Measurements from ENCODE around the gene DNAH17. TPM values are rescaled to one million over a fixed set of nuclear protein-coding genes. Genes with fewer than 3 reads are reported as not detected.

DNAH17 gene
- total and polyA plus RNA-seq, 2 donors (not counting 1 experiment from before 2014, with no cell fraction given), result 0.01 to 0.12 TPM

DNA sequence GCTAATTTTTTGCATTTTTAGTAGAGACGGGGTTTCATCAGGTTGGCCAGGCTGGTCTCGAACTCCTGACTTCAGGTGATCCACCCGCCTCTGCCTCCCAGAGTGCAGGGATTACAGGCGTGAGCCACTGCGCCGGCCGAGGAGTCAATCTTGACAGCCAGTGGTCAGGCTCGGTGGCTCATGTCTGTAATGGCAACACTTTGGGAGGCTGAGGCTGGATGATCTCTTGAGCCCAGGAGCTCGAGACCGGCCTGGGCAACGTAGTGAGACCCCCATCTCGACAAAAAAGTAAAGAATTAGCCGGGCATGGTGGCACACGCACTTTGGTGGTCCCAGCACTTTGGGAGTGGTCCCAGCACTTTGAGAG is 199.4 kb downstream of the DNAH17 start:
- Mint-ChIP-seq H3K4me1 (peaks cover 31% of the 10 kb centered on the region), H3K27me3 (peaks cover 3% of the 10 kb centered on the region), H3K4me3 (peak overlapping the region; percentile 93), H3K27ac (peak overlapping the region; percentile 81), H3K9me3 (ENCODE audit: insufficient read depth) (no peaks in the 10 kb centered on the region)
- Histone ChIP-seq H3K4me1 (ENCODE audit: control insufficient read depth in 2 of 2, insufficient read depth in 2 of 2, low read length in 2 of 2) (peaks cover 25 to 35% of the 10 kb centered on the region in 2 donors), H3K27ac (ENCODE audit: low read length in 2 of 2) (peak overlapping the region; percentile 41 to 87), H2AFZ (ENCODE audit: insufficient read depth, low read depth, low read length, poor library complexity, severe bottlenecking) (peak overlapping the region; percentile 99), H3K27me3 (replicated peaks in 1 of 4; ENCODE audit: control extremely low read depth in 1 of 4, control insufficient read depth in 3 of 4, insufficient read depth in 4 of 4, low read length in 3 of 4) (no peaks in the 10 kb centered on the region), H3K4me2 (replicated peaks; ENCODE audit: low read depth, low read length, poor library complexity, severe bottlenecking) (peak overlapping the region; percentile 85), H3K4me3 (ENCODE audit: control extremely low read depth in 1 of 5, extremely low read depth in 1 of 5, insufficient read depth in 1 of 5, low read depth in 2 of 5, low read length in 4 of 5) (peak overlapping the region in 4 of 5 experiments; percentile 75 to 93 (median 89)), H3K79me2 (ENCODE audit: control insufficient read depth, insufficient read depth, low read length) (peaks cover 54% of the 10 kb centered on the region), H3K9ac (ENCODE audit: low read length) (peak overlapping the region; percentile 82), H3K36me3 (replicated peaks in 1 of 2; ENCODE audit: control extremely low read depth in 1 of 2, control insufficient read depth in 1 of 2, extremely low read depth in 1 of 2, insufficient read depth in 2 of 2, low read length in 1 of 2) (peaks cover 0 to 3% of the 10 kb centered on the region in 2 experiments), H3K9me3 (ENCODE audit: control extremely low read depth in 1 of 3, control insufficient read depth in 2 of 3, insufficient read depth in 1 of 3, low read length in 2 of 3) (no peaks in the 10 kb centered on the region), H4K20me1 (ENCODE audit: control insufficient read depth, insufficient read depth, low read length, poor library complexity, severe bottlenecking) (peaks cover 31% of the 10 kb centered on the region)
- intact Hi-C loops (cut with micrococcal nuclease), result loop anchor here (1.0 kb wide), 2 partner anchors 18 to 41 kb away; partner anchors contain the start of gene SOCS3
- WGBS (ENCODE audit: insufficient coverage), result 62% methylated on average over 14 of the region's 14 CpGs
- ChIA-PET POLR2A (interaction anchor here (0.6 kb wide), 1 partner anchor 189 kb away, joined by 7 read pairs; no protein-coding TSS in a partner anchor), CTCF (interaction anchor here (0.9 to 3.0 kb wide), 5 partner anchors 15 to 291 kb away, joined by 3 to 18 read pairs (median 6); no protein-coding TSS in a partner anchor)
- TF ChIP-seq CTCF (IDR thresholded peaks at IDR 0.05), result no peak
- TF ChIP-seq EZH2 (IDR thresholded peaks at IDR 0.05; ENCODE audit: borderline replicate concordance, insufficient read depth, low read depth, low read length, poor library complexity, severe bottlenecking), result no peak
- ATAC-seq (ENCODE audit: low read depth), result no peak
- no peak for DNase-seq

GRCh38 chr17:78376161-78376560 is 201.0 kb downstream of the DNAH17 start:
- H3K4me2 ChIP-seq (replicated peaks; ENCODE audit: low read depth, low read length, poor library complexity, severe bottlenecking), result no peak overlapping the region
- no peaks in the 10 kb centered on the region for H3K9me3 ChIP-seq (ENCODE audit: control extremely low read depth in 1 of 3, control insufficient read depth in 2 of 3, insufficient read depth in 1 of 3, low read length in 2 of 3)
- no peak overlapping the region for H2AFZ ChIP-seq (ENCODE audit: insufficient read depth, low read depth, low read length, poor library complexity, severe bottlenecking)
- H3K27ac ChIP-seq (ENCODE audit: low read length in 2 of 2), result no peak overlapping the region
- intact Hi-C loops (cut with micrococcal nuclease), result no loop called here
- DNase-seq (no peak), ATAC-seq (ENCODE audit: low read depth) (no peak)
- 100% methylated on average over 1 of the region's 5 CpGs for WGBS (ENCODE audit: insufficient coverage)
- H4K20me1 ChIP-seq (ENCODE audit: control insufficient read depth, insufficient read depth, low read length, poor library complexity, severe bottlenecking), result peaks cover 20% of the 10 kb centered on the region
- peaks cover 14 to 22% of the 10 kb centered on the region in 2 donors for H3K4me1 ChIP-seq (ENCODE audit: control insufficient read depth in 2 of 2, insufficient read depth in 2 of 2, low read length in 2 of 2)
- H3K27ac Mint-ChIP-seq, result no peak overlapping the region
- H3K4me3 Mint-ChIP-seq, result no peak overlapping the region
- no peak overlapping the region for H3K9ac ChIP-seq (ENCODE audit: low read length)
- peaks cover 3% of the 10 kb centered on the region for H3K27me3 Mint-ChIP-seq
- no peaks in the 10 kb centered on the region for H3K27me3 ChIP-seq (replicated peaks in 1 of 4; ENCODE audit: control extremely low read depth in 1 of 4, control insufficient read depth in 3 of 4, insufficient read depth in 4 of 4, low read length in 3 of 4)
- peaks cover 37% of the 10 kb centered on the region for H3K79me2 ChIP-seq (ENCODE audit: control insufficient read depth, insufficient read depth, low read length)
- H3K4me1 Mint-ChIP-seq, result peaks cover 17% of the 10 kb centered on the region
- POLR2A ChIA-PET, result no interaction called here
- peaks cover 0 to under 1% of the 10 kb centered on the region in 2 experiments for H3K36me3 ChIP-seq (replicated peaks in 1 of 2; ENCODE audit: control extremely low read depth in 1 of 2, control insufficient read depth in 1 of 2, extremely low read depth in 1 of 2, insufficient read depth in 2 of 2, low read length in 1 of 2)
- H3K4me3 ChIP-seq (ENCODE audit: control extremely low read depth in 1 of 5, extremely low read depth in 1 of 5, insufficient read depth in 1 of 5, low read depth in 2 of 5, low read length in 4 of 5), result no peak overlapping the region
- CTCF ChIA-PET, result interaction anchor here (2.9 to 3.0 kb wide), 2 partner anchors 13 to 15 kb away, joined by 7 to 18 read pairs; no protein-coding TSS in a partner anchor
- TF ChIP-seq EZH2 (IDR thresholded peaks at IDR 0.05; ENCODE audit: borderline replicate concordance, insufficient read depth, low read depth, low read length, poor library complexity, severe bottlenecking), result no peak
- H3K9me3 Mint-ChIP-seq (ENCODE audit: insufficient read depth), result no peaks in the 10 kb centered on the region
